Ishikawa (cell line): ENCODE results near the gene NLRP1.

ENCODE experiments used
- CEBPB ChIP-seq: IDR thresholded peaks from 2 replicates; pipeline ENCODE4 v1.6.1; 2012
- CREB1 ChIP-seq: IDR thresholded peaks from 2 replicates; pipeline ENCODE4 v1.6.1; 2012; ENCODE audit warnings: low read depth
- EGR1 ChIP-seq: IDR thresholded peaks from 2 replicates; pipeline ENCODE4 v1.6.1; 2012
- EP300 ChIP-seq: IDR thresholded peaks from 2 replicates; pipeline ENCODE4 v1.6.1; 2012; ENCODE audit warnings: borderline replicate concordance
- FOXM1 ChIP-seq: IDR thresholded peaks from 2 replicates; pipeline ENCODE4 v1.6.1; 2012; ENCODE audit warnings: low read depth, borderline replicate concordance
- MAX ChIP-seq: IDR thresholded peaks from 2 replicates; pipeline ENCODE4 v1.6.1; 2012
- NFIC ChIP-seq: IDR thresholded peaks from 2 replicates; pipeline ENCODE4 v1.6.1; 2012
- RAD21 ChIP-seq: IDR thresholded peaks from 2 replicates; pipeline ENCODE4 v1.6.1; 2012; ENCODE audit warnings: low read depth
- REST ChIP-seq: IDR thresholded peaks from 2 replicates; pipeline ENCODE4 v1.6.1; 2012; ENCODE audit warnings: low read depth, mild to moderate bottlenecking
- TAF1 ChIP-seq: IDR thresholded peaks from 2 replicates; pipeline ENCODE4 v1.6.1; 2012; ENCODE audit warnings: low read depth, mild to moderate bottlenecking
- TCF12 ChIP-seq: IDR thresholded peaks from 2 replicates; pipeline ENCODE4 v1.6.1; 2012; ENCODE audit warnings: low read depth
- TEAD4 ChIP-seq: IDR thresholded peaks from 2 replicates; pipeline ENCODE4 v1.6.1; 2012
- USF1 ChIP-seq: IDR thresholded peaks from 2 replicates; pipeline ENCODE4 v1.6.1; 2012
- YY1 ChIP-seq: IDR thresholded peaks from 2 replicates; pipeline ENCODE4 v1.6.1; 2012; ENCODE audit warnings: low read depth
- ZBTB7A ChIP-seq: IDR thresholded peaks from 2 replicates; pipeline ENCODE4 v1.6.1; 2012; ENCODE audit warnings: low read depth

NLRP1 gene

GRCh38 chr17:5488752-5489151 lies 95.6 kb downstream of the NLRP1 start:
- TF ChIP-seq TAF1, result no peak
- TF ChIP-seq RAD21, result no peak
- no peak for TF ChIP-seq TEAD4
- TF ChIP-seq REST, result no peak
- TF ChIP-seq TCF12, result no peak
- TF ChIP-seq EP300, result no peak

- TF ChIP-seq EP300 (no peak), TAF1 (peak; percentile 68), NFIC (no peak), CEBPB (no peak), RAD21 (no peak), EGR1 (no peak), TEAD4 (peak; percentile 24; the same call in 1 of the 2 replicates), CREB1 (peak; percentile 79), FOXM1 (peak; percentile 71; the same call in 1 of the 2 replicates), REST (no peak), MAX (peak; percentile 96), TCF12 (peak; percentile 45), USF1 (no peak), ZBTB7A (no peak), YY1 (peak; percentile 57; the same call in 1 of the 2 replicates)
These were observed 97.8 kb downstream of the NLRP1 start, which contains the start of gene MIS12 for GRCh38 chr17:5486206-5487124. MIS12 (plus strand) TSS chr17:5486566; CDS start chr17:5488863, 2,297 bp downstream.

- TF ChIP-seq NFIC (no peak), TEAD4 (0 out of 2 replicates have a peak, but pooled peaks have one; percentile 9), YY1 (peak; percentile 88), TAF1 (peak; percentile 78)
These were observed 98.8 kb downstream of the NLRP1 start, which contains the start of gene DERL2 for GRCh38 chr17:5485270-5486205. DERL2 (minus strand) TSS chr17:5486178; CDS start chr17:5486161, 17 bp downstream.

- TF ChIP-seq EGR1 (no peak), TEAD4 (no peak), REST (no peak), TCF12 (no peak), NFIC (no peak), ZBTB7A (no peak), USF1 (no peak), TAF1 (no peak), MAX (no peak), RAD21 (no peak), CREB1 (no peak), EP300 (no peak), CEBPB (no peak), YY1 (no peak)
These were observed 102.9 kb downstream of the NLRP1 start for GRCh38 chr17:5481451-5481850.
